ENCODE data around the gene ACCSL. TPM values are rescaled to one million over a fixed set of nuclear protein-coding genes. Genes with fewer than 3 reads are reported as not detected.

Gene ACCSL
- total RNA-seq, 1 experiment from 2014 or later, result not detected

DNA sequence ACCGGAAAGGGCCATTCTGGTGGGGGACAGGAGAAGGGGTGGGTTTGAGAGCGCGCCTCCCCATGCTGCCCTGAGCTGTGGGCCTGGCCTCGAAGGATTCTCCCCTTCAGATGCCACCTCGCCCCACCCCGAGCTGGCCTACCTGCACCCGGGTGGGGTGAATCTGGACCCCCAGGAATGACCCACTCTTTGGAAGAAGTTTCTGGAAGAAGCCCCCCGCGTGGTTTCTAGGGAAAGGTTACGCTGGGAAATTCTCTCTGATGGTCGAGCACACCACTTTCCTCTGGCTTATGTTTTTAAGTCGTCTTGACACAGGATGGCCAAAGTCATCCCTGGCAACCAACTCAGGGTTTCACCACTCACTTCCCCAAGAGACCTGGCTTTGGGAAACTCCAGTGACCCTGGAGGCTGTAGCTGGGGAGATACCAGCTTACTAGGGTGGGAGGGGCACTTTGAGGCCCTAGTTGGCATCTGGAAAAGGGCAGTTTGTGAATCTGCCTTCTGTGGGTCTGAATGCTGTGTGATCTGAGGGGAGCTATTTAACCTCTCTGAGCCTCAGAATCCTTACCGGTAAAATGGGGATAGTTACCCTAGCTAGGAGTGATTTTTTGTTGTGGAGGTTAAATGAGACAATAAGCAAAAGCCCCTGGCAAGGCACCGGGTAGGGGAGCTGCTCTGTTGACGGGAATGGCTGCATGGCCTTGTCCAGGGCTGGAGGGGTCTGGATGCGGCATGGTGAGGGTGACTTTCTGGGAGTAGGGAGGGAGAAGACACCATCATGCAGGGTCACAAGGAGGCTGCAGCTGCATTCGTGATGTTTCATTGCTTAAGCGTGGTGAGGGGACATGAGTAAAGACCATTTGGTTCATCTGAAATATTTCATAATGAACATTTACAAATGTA, 45.3 kb upstream of the ACCSL start:
- Histone ChIP-seq H3K27me3 (ENCODE audit: low read length) (peaks cover 8% of the 10 kb centered on the region), H3K36me3 (ENCODE audit: low read depth, low read length) (no peaks in the 10 kb centered on the region), H4K20me1 (ENCODE audit: low read length) (no peaks in the 10 kb centered on the region), H3K9ac (ENCODE audit: low read length) (no peak overlapping the region), H3K4me2 (ENCODE audit: low read length) (no peak overlapping the region), H3K27ac (ENCODE audit: low read length) (no peak overlapping the region), H3K9me3 (ENCODE audit: low read length) (no peaks in the 10 kb centered on the region), H3K79me2 (ENCODE audit: low read length) (no peaks in the 10 kb centered on the region), H3F3A (ENCODE audit: low read length, unreplicated experiment) (no peaks in the 10 kb centered on the region), H3K4me3 (ENCODE audit: low read length) (no peak overlapping the region), H3K4me1 (ENCODE audit: insufficient read depth, low read length) (no peaks in the 10 kb centered on the region), H3K9me2 (replicated peaks; ENCODE audit: low read length) (no peaks in the 10 kb centered on the region), H2AFZ (ENCODE audit: low read length) (no peak overlapping the region)
- intact Hi-C loops (cut with micrococcal nuclease), result no loop called here
- BruUV-seq (replicated peaks), result no TSS peak
- ATAC-seq (no peak), DNase-seq (no peak)
- TF ChIP-seq, protein P1, sequence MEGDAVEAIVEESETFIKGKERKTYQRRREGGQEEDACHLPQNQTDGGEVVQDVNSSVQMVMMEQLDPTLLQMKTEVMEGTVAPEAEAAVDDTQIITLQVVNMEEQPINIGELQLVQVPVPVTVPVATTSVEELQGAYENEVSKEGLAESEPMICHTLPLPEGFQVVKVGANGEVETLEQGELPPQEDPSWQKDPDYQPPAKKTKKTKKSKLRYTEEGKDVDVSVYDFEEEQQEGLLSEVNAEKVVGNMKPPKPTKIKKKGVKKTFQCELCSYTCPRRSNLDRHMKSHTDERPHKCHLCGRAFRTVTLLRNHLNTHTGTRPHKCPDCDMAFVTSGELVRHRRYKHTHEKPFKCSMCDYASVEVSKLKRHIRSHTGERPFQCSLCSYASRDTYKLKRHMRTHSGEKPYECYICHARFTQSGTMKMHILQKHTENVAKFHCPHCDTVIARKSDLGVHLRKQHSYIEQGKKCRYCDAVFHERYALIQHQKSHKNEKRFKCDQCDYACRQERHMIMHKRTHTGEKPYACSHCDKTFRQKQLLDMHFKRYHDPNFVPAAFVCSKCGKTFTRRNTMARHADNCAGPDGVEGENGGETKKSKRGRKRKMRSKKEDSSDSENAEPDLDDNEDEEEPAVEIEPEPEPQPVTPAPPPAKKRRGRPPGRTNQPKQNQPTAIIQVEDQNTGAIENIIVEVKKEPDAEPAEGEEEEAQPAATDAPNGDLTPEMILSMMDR (conservative IDR thresholded peaks at IDR 0.05; ENCODE audit: low read depth, low read length), result no peak
- TF ChIP-seq EZH2phosphoT487 (IDR thresholded peaks at IDR 0.05; ENCODE audit: borderline replicate concordance, low read length) (no peak), EZH2 (IDR thresholded peaks at IDR 0.05; ENCODE audit: low read length, unreplicated experiment) (no peak)
- ChIA-PET CTCF (no interaction called here), POLR2A (ENCODE audit: unreplicated experiment) (no interaction called here)

DNA sequence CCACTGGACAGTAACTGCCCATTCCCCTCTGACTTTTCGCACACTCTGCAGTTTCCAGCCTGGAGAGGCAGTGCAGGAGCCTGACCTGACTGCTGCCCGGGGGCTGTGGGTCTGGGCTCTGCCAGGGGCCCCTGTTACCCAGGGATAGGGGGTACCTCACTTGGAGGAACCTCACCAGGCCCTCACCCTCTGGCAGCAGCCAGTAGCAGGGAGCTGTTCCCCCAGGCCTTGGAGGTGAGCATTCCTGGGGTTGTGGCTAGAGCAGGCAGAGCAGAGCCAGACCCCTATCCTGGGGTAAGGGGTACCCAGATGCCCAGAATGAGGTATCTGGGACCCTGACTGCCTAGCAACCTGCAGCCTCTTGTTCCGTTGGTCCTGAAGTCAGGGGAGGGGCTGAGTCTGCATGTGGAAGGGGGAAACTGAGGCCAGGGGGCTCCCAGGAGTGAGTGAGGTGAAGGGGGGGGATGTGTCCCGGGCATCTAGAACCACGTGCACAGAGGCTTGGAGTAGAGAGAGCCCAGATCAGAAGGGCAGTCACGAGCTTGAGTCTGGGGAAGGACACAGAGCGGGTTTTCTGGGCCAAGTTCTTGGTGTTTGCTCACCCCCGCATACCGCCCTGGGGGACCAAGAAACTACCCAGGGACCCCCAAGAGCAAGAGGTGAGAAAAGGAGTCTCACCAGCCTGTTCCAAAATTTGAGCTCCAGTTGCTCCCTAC, 43.9 kb upstream of the ACCSL start:
- Histone ChIP-seq H3K9me3 (ENCODE audit: low read length) (no peaks in the 10 kb centered on the region), H3K27ac (ENCODE audit: low read length) (no peak overlapping the region), H3F3A (ENCODE audit: low read length, unreplicated experiment) (no peaks in the 10 kb centered on the region), H3K4me3 (ENCODE audit: low read length) (no peak overlapping the region), H3K27me3 (ENCODE audit: low read length) (no peaks in the 10 kb centered on the region), H3K79me2 (ENCODE audit: low read length) (no peaks in the 10 kb centered on the region), H4K20me1 (ENCODE audit: low read length) (no peaks in the 10 kb centered on the region), H3K4me1 (ENCODE audit: insufficient read depth, low read length) (no peaks in the 10 kb centered on the region), H3K9ac (ENCODE audit: low read length) (no peak overlapping the region), H2AFZ (ENCODE audit: low read length) (no peak overlapping the region), H3K36me3 (ENCODE audit: low read depth, low read length) (no peaks in the 10 kb centered on the region), H3K9me2 (replicated peaks; ENCODE audit: low read length) (no peaks in the 10 kb centered on the region), H3K4me2 (ENCODE audit: low read length) (no peak overlapping the region)
- intact Hi-C loops (cut with micrococcal nuclease), result no loop called here
- DNase-seq, result no peak
- TF ChIP-seq, protein P1 (conservative IDR thresholded peaks at IDR 0.05; ENCODE audit: low read depth, low read length), result no peak
- TF ChIP-seq EZH2phosphoT487 (IDR thresholded peaks at IDR 0.05; ENCODE audit: borderline replicate concordance, low read length), result no peak
- no peak for TF ChIP-seq EZH2 (IDR thresholded peaks at IDR 0.05; ENCODE audit: low read length, unreplicated experiment)
- no TSS peak for BruUV-seq (replicated peaks)
- ChIA-PET CTCF (no interaction called here), POLR2A (ENCODE audit: unreplicated experiment) (no interaction called here)
- ATAC-seq, result no peak
